K562 (cell line): ENCODE data around the gene SH3BGRL3. TPM values are rescaled to one million over a fixed set of nuclear protein-coding genes. Genes with fewer than 3 reads are reported as not detected.

Experiments
- ELF1 ChIP-seq: fragments of 200-800 bp; sonication (Bioruptor generic); IDR thresholded peaks from 2 replicates; pipeline ENCODE4 v1.6.1; 2016; ENCODE audit warnings: missing genetic modification characterization, missing compliant biosample characterization
- FIP1L1 ChIP-seq: fragments of 200-400 bp; formaldehyde crosslinking; IDR thresholded peaks from 2 replicates; pipeline ENCODE4 v1.6.1; 2018; ENCODE audit warnings: mild to moderate bottlenecking, low read depth, low read length; ENCODE audit not compliant: poor library complexity, severe bottlenecking
- JUN ChIP-seq, 2 experiments: sonication (generic) in 1 of 2; formaldehyde crosslinking in 1 of 2; IDR thresholded peaks; 2 replicates each; pipeline versions ENCODE4 v1.6.1 to v1.8.0; 2012 to 2022; ENCODE audit warnings: borderline replicate concordance in 2 of 2, mild to moderate bottlenecking in 2 of 2, improper control_type of control experiment in 1 of 2, low read depth in 1 of 2, low read length in 1 of 2, missing genetic modification reagents in 1 of 2
- MCM3 ChIP-seq: fragments of 450-650 bp; IDR thresholded peaks from 2 replicates; pipeline ENCODE4 v1.6.1; 2016
- NONO ChIP-seq, 2 experiments: fragments of 200-400 bp in 1 of 2; fragments of 450-650 bp in 1 of 2; formaldehyde crosslinking in 1 of 2; IDR thresholded peaks; 2 replicates each; pipeline ENCODE4 v1.6.1; 2017; ENCODE audit warnings: low read depth in 2 of 2, mild to moderate bottlenecking in 2 of 2, moderate library complexity in 2 of 2, low read length in 1 of 2
- ZNF124 ChIP-seq: sonication (generic); formaldehyde crosslinking; IDR thresholded peaks from 2 replicates; pipeline ENCODE4 v1.8.1; 2022; ENCODE audit warnings: missing genetic modification reagents
- ZNF561 ChIP-seq: fragments of 450-650 bp; formaldehyde crosslinking; conservative IDR thresholded peaks from 2 replicates; pipeline ENCODE4 v1.4.0; 2020; ENCODE audit warnings: mild to moderate bottlenecking, moderate library complexity
- ZNF764 ChIP-seq: fragments of 250-450 bp; sonication (Bioruptor Pico); IDR thresholded peaks from 2 replicates; pipeline ENCODE4 v1.4.0; 2020; ENCODE audit warnings: low read depth, mild to moderate bottlenecking, moderate library complexity
- polyA plus RNA-seq, 8 experiments: library from polyadenylated mRNA; depleted of rRNA in 4 of 8; stranded (reverse) in 5 of 8; unstranded in 3 of 8; fragments of >200 nt; fragmentation: Nextera tagmentation in 2 of 8; fragmentation: Illumina TruSeq in 1 of 8; extraction: Ambion mirVana in 2 of 8; extraction: Trizol in 1 of 8; gene quantifications; 2 replicates each; pipeline versions ENCODE4 v1.2.1 to v1.2.3, GENCODE V29; 2011 to 2014; ENCODE audit warnings: inconsistent platforms in 1 of 8, missing spikeins in 1 of 8
- total RNA-seq, 7 experiments: library from RNA; depleted of rRNA in 6 of 7; stranded (reverse); fragments of >200 nt in 6 of 7; fragmentation: Illumina TruSeq in 2 of 7; extraction: Trizol in 2 of 7; gene quantifications; 2 replicates each; pipeline versions ENCODE4 v1.2.1 to v1.2.3, GENCODE V29; 2011 to 2021; ENCODE audit warnings: low replicate concordance in 1 of 7
- TF ChIP-seq, protein P1 (sequence below): sonication (generic); formaldehyde crosslinking; IDR thresholded peaks from 2 replicates; pipeline ENCODE4 v1.8.0; 2023; ENCODE audit warnings: mild to moderate bottlenecking, missing genetic modification reagents
- TF ChIP-seq, protein P2 (sequence below): fragments of 450-650 bp; IDR thresholded peaks from 2 replicates; pipeline ENCODE4 v1.6.1; 2016; ENCODE audit warnings: borderline replicate concordance
- TF ChIP-seq, protein P3 (sequence below), 3 experiments: IDR thresholded peaks in 2 of 3; conservative IDR thresholded peaks in 1 of 3; 2 replicates each; pipeline ENCODE4 v1.5.1; 2011 to 2012; ENCODE audit warnings: low read length in 3 of 3, mild to moderate bottlenecking in 3 of 3, control low read depth in 2 of 3, improper control_type of control experiment in 1 of 3, inconsistent platforms in 1 of 3, low read depth in 1 of 3, mixed read lengths in 1 of 3, moderate library complexity in 1 of 3; ENCODE audit not compliant: insufficient read depth in 2 of 3
- TF ChIP-seq, protein P4 (sequence below): IDR thresholded peaks from 2 replicates; pipeline ENCODE4 v1.6.1; 2016; ENCODE audit warnings: missing genetic modification characterization, missing compliant biosample characterization
- TF ChIP-seq, protein P5 (sequence below): sonication (generic); formaldehyde crosslinking; IDR thresholded peaks from 2 replicates; pipeline ENCODE4 v1.8.1; 2023; ENCODE audit warnings: mild to moderate bottlenecking, missing genetic modification reagents, moderate library complexity

SH3BGRL3 gene
- total and polyA plus RNA-seq, 9 of the 15 experiments (the other 6 are each of a cell fraction or from before 2014, with no cell fraction given): 30.3 to 140 (median 54.2) TPM

DNA sequence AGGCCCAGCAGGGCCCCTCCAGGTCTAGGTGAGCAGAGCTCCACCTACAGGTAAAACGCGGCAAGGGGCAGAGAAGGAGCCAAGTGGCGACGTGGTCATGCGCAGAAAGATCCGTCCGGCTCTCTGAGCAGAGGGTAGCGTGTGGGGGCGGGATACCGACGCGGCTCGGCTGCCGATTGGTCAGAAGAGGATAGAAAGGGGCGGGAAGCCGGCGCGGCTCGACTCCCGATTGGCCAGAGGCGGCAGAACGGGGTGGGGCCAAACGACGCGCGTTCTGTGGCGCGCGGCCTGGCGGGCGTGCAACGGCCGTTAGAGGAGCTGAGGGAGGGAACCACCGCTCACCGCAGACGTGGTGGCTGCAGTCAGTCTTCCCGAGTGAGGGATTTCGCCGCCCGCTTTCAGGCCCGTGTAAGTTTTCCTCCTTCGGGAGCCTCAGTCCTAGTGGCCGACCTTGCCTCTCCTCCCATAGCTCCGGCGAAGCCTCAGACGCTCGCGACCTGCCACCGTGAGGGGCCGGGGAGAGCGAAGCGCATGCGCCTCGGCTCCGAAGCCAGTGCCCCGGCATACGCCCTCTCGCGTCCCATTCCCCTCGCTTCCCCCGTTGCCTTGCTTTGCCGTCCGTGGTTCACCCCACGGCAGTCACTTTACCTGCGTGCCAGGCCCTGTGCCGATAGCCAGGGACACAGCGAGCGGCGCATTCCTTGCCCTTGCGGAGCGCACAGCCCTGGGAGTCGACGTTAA, 45.8 kb upstream of the SH3BGRL3 start, which contains the start of gene CEP85 (continued):
- TF ChIP-seq, protein P1, sequence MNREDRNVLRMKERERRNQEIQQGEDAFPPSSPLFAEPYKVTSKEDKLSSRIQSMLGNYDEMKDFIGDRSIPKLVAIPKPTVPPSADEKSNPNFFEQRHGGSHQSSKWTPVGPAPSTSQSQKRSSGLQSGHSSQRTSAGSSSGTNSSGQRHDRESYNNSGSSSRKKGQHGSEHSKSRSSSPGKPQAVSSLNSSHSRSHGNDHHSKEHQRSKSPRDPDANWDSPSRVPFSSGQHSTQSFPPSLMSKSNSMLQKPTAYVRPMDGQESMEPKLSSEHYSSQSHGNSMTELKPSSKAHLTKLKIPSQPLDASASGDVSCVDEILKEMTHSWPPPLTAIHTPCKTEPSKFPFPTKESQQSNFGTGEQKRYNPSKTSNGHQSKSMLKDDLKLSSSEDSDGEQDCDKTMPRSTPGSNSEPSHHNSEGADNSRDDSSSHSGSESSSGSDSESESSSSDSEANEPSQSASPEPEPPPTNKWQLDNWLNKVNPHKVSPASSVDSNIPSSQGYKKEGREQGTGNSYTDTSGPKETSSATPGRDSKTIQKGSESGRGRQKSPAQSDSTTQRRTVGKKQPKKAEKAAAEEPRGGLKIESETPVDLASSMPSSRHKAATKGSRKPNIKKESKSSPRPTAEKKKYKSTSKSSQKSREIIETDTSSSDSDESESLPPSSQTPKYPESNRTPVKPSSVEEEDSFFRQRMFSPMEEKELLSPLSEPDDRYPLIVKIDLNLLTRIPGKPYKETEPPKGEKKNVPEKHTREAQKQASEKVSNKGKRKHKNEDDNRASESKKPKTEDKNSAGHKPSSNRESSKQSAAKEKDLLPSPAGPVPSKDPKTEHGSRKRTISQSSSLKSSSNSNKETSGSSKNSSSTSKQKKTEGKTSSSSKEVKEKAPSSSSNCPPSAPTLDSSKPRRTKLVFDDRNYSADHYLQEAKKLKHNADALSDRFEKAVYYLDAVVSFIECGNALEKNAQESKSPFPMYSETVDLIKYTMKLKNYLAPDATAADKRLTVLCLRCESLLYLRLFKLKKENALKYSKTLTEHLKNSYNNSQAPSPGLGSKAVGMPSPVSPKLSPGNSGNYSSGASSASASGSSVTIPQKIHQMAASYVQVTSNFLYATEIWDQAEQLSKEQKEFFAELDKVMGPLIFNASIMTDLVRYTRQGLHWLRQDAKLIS (CRISPR knock-in tag): peak; percentile 97
- TF ChIP-seq FIP1L1 (peak; percentile 40), ZNF124 (CRISPR knock-in tag) (no peak), MCM3 (no peak), ELF1 (no peak), ZNF561 (0 out of 2 replicates have a peak, but pooled peaks have one; percentile 14), ZNF764 (CRISPR knock-in tag) (0 out of 2 replicates have a peak, but pooled peaks have one; percentile 49), NONO (IDR thresholded peaks at IDR 0.05; ENCODE audit: low read depth in 2 of 2, low read length in 1 of 2) (no peak), JUN (IDR thresholded peaks at IDR 0.05; ENCODE audit: borderline replicate concordance, low read depth, low read length) (no peak; the same call in 1 of the 2 replicates), JUN (CRISPR knock-in tag; IDR thresholded peaks at IDR 0.05; ENCODE audit: borderline replicate concordance) (peak; percentile 58; the same call in 1 of the 2 replicates)
- TF ChIP-seq, protein P2, sequence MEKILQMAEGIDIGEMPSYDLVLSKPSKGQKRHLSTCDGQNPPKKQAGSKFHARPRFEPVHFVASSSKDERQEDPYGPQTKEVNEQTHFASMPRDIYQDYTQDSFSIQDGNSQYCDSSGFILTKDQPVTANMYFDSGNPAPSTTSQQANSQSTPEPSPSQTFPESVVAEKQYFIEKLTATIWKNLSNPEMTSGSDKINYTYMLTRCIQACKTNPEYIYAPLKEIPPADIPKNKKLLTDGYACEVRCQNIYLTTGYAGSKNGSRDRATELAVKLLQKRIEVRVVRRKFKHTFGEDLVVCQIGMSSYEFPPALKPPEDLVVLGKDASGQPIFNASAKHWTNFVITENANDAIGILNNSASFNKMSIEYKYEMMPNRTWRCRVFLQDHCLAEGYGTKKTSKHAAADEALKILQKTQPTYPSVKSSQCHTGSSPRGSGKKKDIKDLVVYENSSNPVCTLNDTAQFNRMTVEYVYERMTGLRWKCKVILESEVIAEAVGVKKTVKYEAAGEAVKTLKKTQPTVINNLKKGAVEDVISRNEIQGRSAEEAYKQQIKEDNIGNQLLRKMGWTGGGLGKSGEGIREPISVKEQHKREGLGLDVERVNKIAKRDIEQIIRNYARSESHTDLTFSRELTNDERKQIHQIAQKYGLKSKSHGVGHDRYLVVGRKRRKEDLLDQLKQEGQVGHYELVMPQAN: peak; percentile 87; the same call in 1 of the 2 replicates
- TF ChIP-seq, protein P3, sequence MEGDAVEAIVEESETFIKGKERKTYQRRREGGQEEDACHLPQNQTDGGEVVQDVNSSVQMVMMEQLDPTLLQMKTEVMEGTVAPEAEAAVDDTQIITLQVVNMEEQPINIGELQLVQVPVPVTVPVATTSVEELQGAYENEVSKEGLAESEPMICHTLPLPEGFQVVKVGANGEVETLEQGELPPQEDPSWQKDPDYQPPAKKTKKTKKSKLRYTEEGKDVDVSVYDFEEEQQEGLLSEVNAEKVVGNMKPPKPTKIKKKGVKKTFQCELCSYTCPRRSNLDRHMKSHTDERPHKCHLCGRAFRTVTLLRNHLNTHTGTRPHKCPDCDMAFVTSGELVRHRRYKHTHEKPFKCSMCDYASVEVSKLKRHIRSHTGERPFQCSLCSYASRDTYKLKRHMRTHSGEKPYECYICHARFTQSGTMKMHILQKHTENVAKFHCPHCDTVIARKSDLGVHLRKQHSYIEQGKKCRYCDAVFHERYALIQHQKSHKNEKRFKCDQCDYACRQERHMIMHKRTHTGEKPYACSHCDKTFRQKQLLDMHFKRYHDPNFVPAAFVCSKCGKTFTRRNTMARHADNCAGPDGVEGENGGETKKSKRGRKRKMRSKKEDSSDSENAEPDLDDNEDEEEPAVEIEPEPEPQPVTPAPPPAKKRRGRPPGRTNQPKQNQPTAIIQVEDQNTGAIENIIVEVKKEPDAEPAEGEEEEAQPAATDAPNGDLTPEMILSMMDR (IDR thresholded peaks at IDR 0.05 in 2 of 3, conservative IDR thresholded peaks at IDR 0.05 in 1 of 3; ENCODE audit: insufficient read depth in 2 of 3, low read depth in 1 of 3, low read length in 3 of 3): peak; percentile 96 to 99 (median 98)
- TF ChIP-seq, protein P4, sequence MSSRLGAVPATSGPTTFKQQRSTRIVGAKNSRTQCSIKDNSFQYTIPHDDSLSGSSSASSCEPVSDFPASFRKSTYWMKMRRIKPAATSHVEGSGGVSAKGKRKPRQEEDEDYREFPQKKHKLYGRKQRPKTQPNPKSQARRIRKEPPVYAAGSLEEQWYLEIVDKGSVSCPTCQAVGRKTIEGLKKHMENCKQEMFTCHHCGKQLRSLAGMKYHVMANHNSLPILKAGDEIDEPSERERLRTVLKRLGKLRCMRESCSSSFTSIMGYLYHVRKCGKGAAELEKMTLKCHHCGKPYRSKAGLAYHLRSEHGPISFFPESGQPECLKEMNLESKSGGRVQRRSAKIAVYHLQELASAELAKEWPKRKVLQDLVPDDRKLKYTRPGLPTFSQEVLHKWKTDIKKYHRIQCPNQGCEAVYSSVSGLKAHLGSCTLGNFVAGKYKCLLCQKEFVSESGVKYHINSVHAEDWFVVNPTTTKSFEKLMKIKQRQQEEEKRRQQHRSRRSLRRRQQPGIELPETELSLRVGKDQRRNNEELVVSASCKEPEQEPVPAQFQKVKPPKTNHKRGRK (tag): no peak
- TF ChIP-seq, protein P5, sequence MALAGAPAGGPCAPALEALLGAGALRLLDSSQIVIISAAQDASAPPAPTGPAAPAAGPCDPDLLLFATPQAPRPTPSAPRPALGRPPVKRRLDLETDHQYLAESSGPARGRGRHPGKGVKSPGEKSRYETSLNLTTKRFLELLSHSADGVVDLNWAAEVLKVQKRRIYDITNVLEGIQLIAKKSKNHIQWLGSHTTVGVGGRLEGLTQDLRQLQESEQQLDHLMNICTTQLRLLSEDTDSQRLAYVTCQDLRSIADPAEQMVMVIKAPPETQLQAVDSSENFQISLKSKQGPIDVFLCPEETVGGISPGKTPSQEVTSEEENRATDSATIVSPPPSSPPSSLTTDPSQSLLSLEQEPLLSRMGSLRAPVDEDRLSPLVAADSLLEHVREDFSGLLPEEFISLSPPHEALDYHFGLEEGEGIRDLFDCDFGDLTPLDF (CRISPR knock-in tag): peak; percentile 75; the same call in 1 of the 2 replicates
